H1 (cell line): Measurements from ENCODE around the gene NEK3. TPM values are rescaled to one million over a fixed set of nuclear protein-coding genes. Genes with fewer than 3 reads are reported as not detected.

ENCODE experiments used
- CHD7 ChIP-seq: fragments of 300-600 bp; sonication (generic); IDR thresholded peaks from 2 replicates; pipeline ENCODE4 v1.7.1; 2012; ENCODE audit warnings: low read length, moderate library complexity, mild to moderate bottlenecking, inconsistent platforms; ENCODE audit not compliant: insufficient replicate concordance
- SIRT6 ChIP-seq: IDR thresholded peaks from one replicate; pipeline ENCODE4 v1.7.1; 2012; ENCODE audit warnings: low read length, inconsistent platforms
- SP2 ChIP-seq: IDR thresholded peaks from 2 replicates; pipeline ENCODE4 v1.6.1; 2012; ENCODE audit warnings: mild to moderate bottlenecking, low read length, inconsistent platforms
- polyA plus RNA-seq, 7 experiments: library from polyadenylated mRNA; depleted of rRNA in 3 of 7; stranded (reverse) in 5 of 7; unstranded in 2 of 7; fragments of >200 nt in 5 of 7; fragments of 200-250 nt in 2 of 7; gene quantifications; 1 replicate in 5 of 7; 2 replicates in 1 of 7; 4 replicates in 1 of 7; pipeline versions ENCODE4 v1.2.1 to v1.2.3, GENCODE V29; 2011 to 2013; ENCODE audit warnings: missing spikeins in 2 of 7, mixed read lengths in 2 of 7
- total RNA-seq: library from RNA; stranded (reverse); fragmentation: NEBNext Ultra II Directional; extraction: Animal tissue kit (Norgen Biotek cat#: 25700); gene quantifications from 2 replicates; pipeline ENCODE4 v1.2.1, GENCODE V29; 2021

The NEK3 gene
- total and polyA plus RNA-seq, 2 of the 8 experiments (the other 6 are each of a cell fraction or from before 2014, with no cell fraction given): 11.4 to 26.0 TPM

GRCh38 chr13:52092087-52092486 is 67.3 kb downstream of the NEK3 start (continued):
- no peak for TF ChIP-seq CHD7
- no peak for TF ChIP-seq SIRT6
- TF ChIP-seq SP2: no peak
